HG02571 (cell line): ENCODE results near the gene BEGAIN.

Experiments used
- ATAC-seq: cut with Tn5 transposase; IDR thresholded peaks from one replicate; pipeline ENCODE4 v1.9.1; 2021; ENCODE audit warnings: mild to moderate bottlenecking, moderate library complexity; ENCODE audit not compliant: unreplicated experiment

BEGAIN gene

GRCh38 chr14:100553471-100553870 is 33.7 kb downstream of the BEGAIN start:
- ATAC-seq: no peak

- ATAC-seq: no peak
Observed at GRCh38 chr14:100552524-100553125, 34.6 kb downstream of the BEGAIN start.

GRCh38 chr14:100551056-100551455 is 36.2 kb downstream of the BEGAIN start:
- ATAC-seq: no peak

GRCh38 chr14:100549834-100550625 is 37.2 kb downstream of the BEGAIN start:
- no peak for ATAC-seq

- ATAC-seq: no peak
Observed at GRCh38 chr14:100548939-100549338, 38.3 kb downstream of the BEGAIN start.

- ATAC-seq: no peak
Observed at GRCh38 chr14:100548295-100548655, 38.9 kb downstream of the BEGAIN start.

- no peak for ATAC-seq
Observed at GRCh38 chr14:100547633-100548294, 39.5 kb downstream of the BEGAIN start.

- no peak for ATAC-seq
Observed at GRCh38 chr14:100546051-100546443, 41.2 kb downstream of the BEGAIN start.

- no peak for ATAC-seq
Observed at GRCh38 chr14:100545359-100545758, 41.9 kb downstream of the BEGAIN start.

- ATAC-seq: no peak
Observed at GRCh38 chr14:100544506-100545141, 42.6 kb downstream of the BEGAIN start.

GRCh38 chr14:100543471-100544455 is 43.5 kb downstream of the BEGAIN start:
- ATAC-seq: no peak

- ATAC-seq: no peak
Observed at GRCh38 chr14:100542619-100543205, 44.5 kb downstream of the BEGAIN start.

- ATAC-seq: no peak
Observed at GRCh38 chr14:100541621-100542560, 45.3 kb downstream of the BEGAIN start.

GRCh38 chr14:100540926-100541620 is 46.1 kb downstream of the BEGAIN start:
- ATAC-seq: no peak

- ATAC-seq: no peak
Observed at GRCh38 chr14:100540141-100540925, 46.9 kb downstream of the BEGAIN start.

GRCh38 chr14:100539766-100540140 is 47.5 kb downstream of the BEGAIN start:
- ATAC-seq: no peak

- no peak for ATAC-seq
Observed at GRCh38 chr14:100539003-100539660, 48.1 kb downstream of the BEGAIN start.
